GM12878 (cell line): ENCODE results near the gene PDCD11. TPM values are rescaled to one million over a fixed set of nuclear protein-coding genes. Genes with fewer than 3 reads are reported as not detected.

Experiments
- ATAC-seq: fragments of 200-7000 bp; cut with Tn5 transposase; 3 replicates; pipeline ENCODE4 v1.9.1; 2020; ENCODE audit warnings: mild to moderate bottlenecking, moderate library complexity
- BruUV-seq: library from RNA; stranded (reverse); fragments of 400-500 nt; replicated peaks from 2 replicates; lab custom pipeline; 2021; lab: Mats Ljungman, UMichigan
- CTCF ChIA-PET: fragments of 300-600 bp; sonication (Branson Sonifier 250); formaldehyde crosslinking; extraction: SDS; loops from one replicate; lab custom pipeline; 2021; ENCODE audit warnings: inconsistent platforms; lab: Yijun Ruan, JAX
- POLR2A ChIA-PET: fragments of 350-600 bp; formaldehyde crosslinking; extraction: SDS; loops from one replicate; lab custom pipeline; 2021; ENCODE audit warnings: inconsistent platforms; lab: Charles Lee
- RAD21 ChIA-PET: fragments of 300-600 bp; sonication (Branson Sonifier 250); formaldehyde crosslinking; loops from one replicate; lab custom pipeline; 2023; ENCODE audit warnings: antibody characterized with exemption; ENCODE audit not compliant: unreplicated experiment; lab: Charles Lee
- SMC1A ChIA-PET: fragments of 300-600 bp; sonication (Branson Sonifier 250); formaldehyde crosslinking; loops from one replicate; lab custom pipeline; 2023; ENCODE audit not compliant: unreplicated experiment, uncharacterized antibody; lab: Charles Lee
- DNase-seq: peaks from one replicate; pipeline ENCODE4 v3.0.0-alpha.2; 2011; ENCODE audit warnings: low read depth, low spot score
- FAIRE-seq: peaks from 3 replicates; lab custom pipeline; 2011; peaks lifted over from hg19 to GRCh38; lab: Jason Lieb, UNC
- H2AFZ ChIP-seq: 2 replicates; pipeline ENCODE4 v1.6.0; 2011; ENCODE audit warnings: low read depth, low read length, control low read depth; ENCODE audit not compliant: control insufficient read depth
- H3K27ac ChIP-seq: 2 replicates; pipeline ENCODE4 v1.5.1; 2011; ENCODE audit warnings: control low read depth; ENCODE audit not compliant: control insufficient read depth, insufficient read depth
- H3K27me3 ChIP-seq, 2 experiments: replicated peaks in 1 of 2; 2 replicates each; pipeline versions ENCODE4 v1.6.0 to v1.6.1; 2011; ENCODE audit warnings: low read length in 1 of 2; ENCODE audit not compliant: control insufficient read depth in 2 of 2, insufficient read depth in 2 of 2
- H3K36me3 ChIP-seq, 2 experiments: 2 replicates each; pipeline ENCODE4 v1.5.1; 2011; ENCODE audit warnings: low read length in 1 of 2; ENCODE audit not compliant: control insufficient read depth in 2 of 2, insufficient read depth in 2 of 2
- H3K4me1 ChIP-seq: 2 replicates; pipeline ENCODE4 v1.6.1; 2011; ENCODE audit warnings: mild to moderate bottlenecking, low read length, moderate library complexity, mixed read lengths; ENCODE audit not compliant: control insufficient read depth, insufficient read depth
- H3K4me2 ChIP-seq: 2 replicates; pipeline ENCODE4 v1.6.0; 2011; ENCODE audit warnings: control low read depth; ENCODE audit not compliant: control insufficient read depth, insufficient read depth
- H3K4me3 ChIP-seq: fragments of 200-600 bp; sonication (generic); 2 replicates; pipeline ENCODE4 v1.5.1; 2016
- H3K79me2 ChIP-seq: 2 replicates; pipeline ENCODE4 v1.6.0; 2011; ENCODE audit warnings: low read length; ENCODE audit not compliant: control insufficient read depth, insufficient read depth
- H3K9ac ChIP-seq: 2 replicates; pipeline ENCODE4 v1.8.0; 2011; ENCODE audit warnings: low read length, control low read depth, mixed read lengths; ENCODE audit not compliant: control insufficient read depth, insufficient read depth
- H3K9me3 ChIP-seq: replicated peaks from 3 replicates; pipeline ENCODE4 v1.5.1; 2011; ENCODE audit warnings: mild to moderate bottlenecking, low read length; ENCODE audit not compliant: control insufficient read depth, insufficient read depth
- H4K20me1 ChIP-seq: 2 replicates; pipeline ENCODE4 v1.6.0; 2011; ENCODE audit not compliant: control insufficient read depth, insufficient read depth
- ATF7 ChIP-seq: fragments of 450-650 bp; IDR thresholded peaks from 2 replicates; pipeline ENCODE4 v1.6.1; 2016; ENCODE audit warnings: low read depth, mild to moderate bottlenecking
- BHLHE40 ChIP-seq, 2 experiments: fragments of 450-650 bp in 1 of 2; IDR thresholded peaks; 2 replicates each; pipeline ENCODE4 v1.6.1; 2011 to 2017; ENCODE audit warnings: low read depth in 2 of 2, borderline replicate concordance in 1 of 2, improper control_type of control experiment in 1 of 2, low read length in 1 of 2, mild to moderate bottlenecking in 1 of 2
- CBFB ChIP-seq: IDR thresholded peaks from 2 replicates; pipeline ENCODE4 v1.6.1; 2016; ENCODE audit warnings: antibody characterized with exemption, low read depth
- CREB1 ChIP-seq: IDR thresholded peaks from 2 replicates; pipeline ENCODE4 v1.6.1; 2012; ENCODE audit warnings: low read depth, mild to moderate bottlenecking, inconsistent platforms
- CREM ChIP-seq: IDR thresholded peaks from 2 replicates; pipeline ENCODE4 v1.6.1; 2014; ENCODE audit warnings: antibody characterized with exemption, low read depth
- FOXM1 ChIP-seq: IDR thresholded peaks from 2 replicates; pipeline ENCODE4 v1.6.1; 2012; ENCODE audit warnings: low read depth, mild to moderate bottlenecking, inconsistent platforms, low read length, moderate library complexity
- GABPA ChIP-seq: IDR thresholded peaks from 2 replicates; pipeline ENCODE4 v1.6.1; 2014; ENCODE audit warnings: antibody characterized with exemption, low read depth, mild to moderate bottlenecking, inconsistent platforms
- IKZF2 ChIP-seq, 2 experiments: fragments of 450-650 bp; IDR thresholded peaks; 2 replicates each; pipeline ENCODE4 v1.6.1; 2017; ENCODE audit warnings: mild to moderate bottlenecking in 2 of 2, moderate library complexity in 2 of 2
- JUNB ChIP-seq: IDR thresholded peaks from 2 replicates; pipeline ENCODE4 v1.6.1; 2016; ENCODE audit warnings: antibody characterized with exemption, mild to moderate bottlenecking
- KDM1A ChIP-seq: fragments of 200-600 bp; sonication (generic); IDR thresholded peaks from 2 replicates; pipeline ENCODE4 v1.6.1; 2016; ENCODE audit warnings: borderline replicate concordance
- MEF2A ChIP-seq: IDR thresholded peaks from 2 replicates; pipeline ENCODE4 v1.6.1; 2011; ENCODE audit warnings: low read depth, mild to moderate bottlenecking, low read length, moderate library complexity; ENCODE audit not compliant: insufficient read depth
- NFIC ChIP-seq: IDR thresholded peaks from 2 replicates; pipeline ENCODE4 v1.6.1; 2012; ENCODE audit warnings: low read depth, mild to moderate bottlenecking, inconsistent platforms, low read length, moderate library complexity
- POLR2A ChIP-seq: IDR thresholded peaks from 2 replicates; pipeline ENCODE4 v1.6.1; 2011; ENCODE audit warnings: low read depth, mild to moderate bottlenecking, low read length
- RUNX3 ChIP-seq: IDR thresholded peaks from 2 replicates; pipeline ENCODE4 v1.6.1; 2012; ENCODE audit warnings: low read length, inconsistent platforms
- SPI1 ChIP-seq: IDR thresholded peaks from 2 replicates; pipeline ENCODE4 v1.6.1; 2011; ENCODE audit warnings: low read depth, mild to moderate bottlenecking, low read length, moderate library complexity, borderline replicate concordance; ENCODE audit not compliant: insufficient read depth
- WGBS: methylation state at CpG from one replicate; pipeline ENCODE4 v1.1.6; 2016; ENCODE audit warnings: low lambda C conversion rate; ENCODE audit not compliant: insufficient replicate concordance, insufficient coverage; ENCODE audit errors: missing lambda C conversion rate; 5-methylcytosine and 5-hydroxymethylcytosine counted together
- in situ Hi-C: fragments of 300-500 bp; cut with MboI; formaldehyde crosslinking; loops from 9 replicates; pipeline ENCODE4 v1.14.3; 2018; ENCODE audit warnings: mixed read lengths
- intact Hi-C: fragments of 100-400 bp; cut with micrococcal nuclease; formaldehyde crosslinking; loops from one replicate; pipeline ENCODE4 v1.14.2; 2022; ENCODE audit not compliant: unreplicated experiment
- polyA plus RNA-seq, 11 experiments: library from polyadenylated mRNA; depleted of rRNA in 4 of 11; unstranded in 6 of 11; stranded (reverse) in 5 of 11; fragments of >200 nt; fragmentation: Nextera tagmentation in 4 of 11; fragmentation: Illumina TruSeq in 1 of 11; extraction: Ambion mirVana in 4 of 11; extraction: Trizol in 1 of 11; gene quantifications; 1 replicate in 1 of 11; 2 replicates in 10 of 11; pipeline versions ENCODE4 v1.2.1 to v1.2.3, GENCODE V29; 2011 to 2016; ENCODE audit warnings: inconsistent platforms in 2 of 11, missing spikeins in 2 of 11, low read depth in 1 of 11
- total RNA-seq, 4 experiments: library from RNA; depleted of rRNA in 3 of 4; stranded (reverse); fragments of >200 nt in 3 of 4; fragmentation: Illumina TruSeq in 1 of 4; extraction: Trizol in 1 of 4; gene quantifications; 2 replicates each; pipeline versions ENCODE4 v1.2.1 to v1.2.3, GENCODE V29; 2013 to 2021
- TF ChIP-seq, protein P1 (sequence below): IDR thresholded peaks from 2 replicates; pipeline ENCODE4 v1.6.1; 2012; ENCODE audit warnings: low read length, inconsistent platforms
- TF ChIP-seq, protein P2 (sequence below): fragments of 450-650 bp; IDR thresholded peaks from 2 replicates; pipeline ENCODE4 v1.6.1; 2017; ENCODE audit warnings: mild to moderate bottlenecking, low read depth, inconsistent platforms; ENCODE audit not compliant: poor library complexity, severe bottlenecking

Gene PDCD11
- total and polyA plus RNA-seq, 10 of the 15 experiments (the other 5 are each of a cell fraction or from before 2014, with no cell fraction given) = 13.9 to 69.7 (median 44.8) TPM

DNA sequence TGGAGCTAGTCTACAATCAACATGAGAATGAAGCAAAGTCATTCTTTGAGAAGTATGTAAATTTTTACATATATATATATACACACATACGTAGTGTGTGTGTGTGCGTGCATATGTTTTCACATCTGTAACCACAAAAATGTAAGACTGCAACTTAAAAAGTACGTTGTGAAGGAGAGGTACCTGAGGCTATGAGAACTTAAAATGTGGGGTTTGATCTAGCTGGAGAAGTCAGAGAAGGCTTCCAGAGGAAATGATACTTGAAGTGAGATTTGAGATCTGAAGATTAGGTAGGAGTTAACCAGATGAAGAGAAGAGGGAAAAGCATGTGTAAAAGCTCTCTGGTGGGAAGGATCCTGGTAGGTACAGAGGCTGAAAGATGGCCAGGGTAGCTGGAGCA is 22.9 kb upstream of the PDCD11 start:
- TF ChIP-seq, protein P1, sequence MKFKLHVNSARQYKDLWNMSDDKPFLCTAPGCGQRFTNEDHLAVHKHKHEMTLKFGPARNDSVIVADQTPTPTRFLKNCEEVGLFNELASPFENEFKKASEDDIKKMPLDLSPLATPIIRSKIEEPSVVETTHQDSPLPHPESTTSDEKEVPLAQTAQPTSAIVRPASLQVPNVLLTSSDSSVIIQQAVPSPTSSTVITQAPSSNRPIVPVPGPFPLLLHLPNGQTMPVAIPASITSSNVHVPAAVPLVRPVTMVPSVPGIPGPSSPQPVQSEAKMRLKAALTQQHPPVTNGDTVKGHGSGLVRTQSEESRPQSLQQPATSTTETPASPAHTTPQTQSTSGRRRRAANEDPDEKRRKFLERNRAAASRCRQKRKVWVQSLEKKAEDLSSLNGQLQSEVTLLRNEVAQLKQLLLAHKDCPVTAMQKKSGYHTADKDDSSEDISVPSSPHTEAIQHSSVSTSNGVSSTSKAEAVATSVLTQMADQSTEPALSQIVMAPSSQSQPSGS = peak; percentile 66
- TF ChIP-seq SPI1 (peak; percentile 17; the same call in 1 of the 2 replicates), ATF7 (no peak), NFIC (peak; percentile 67), CREM (peak; percentile 43; the same call in 1 of the 2 replicates), GABPA (0 out of 2 replicates have a peak, but pooled peaks have one; percentile 27), FOXM1 (0 out of 2 replicates have a peak, but pooled peaks have one; percentile 44), CREB1 (0 out of 2 replicates have a peak, but pooled peaks have one; percentile 24), MEF2A (0 out of 2 replicates have a peak, but pooled peaks have one; percentile 50), POLR2A (no peak), JUNB (peak; percentile 57; the same call in 1 of the 2 replicates), IKZF2 (IDR thresholded peaks at IDR 0.05) (no peak), BHLHE40 (IDR thresholded peaks at IDR 0.05; ENCODE audit: borderline replicate concordance in 1 of 2, low read depth in 2 of 2, low read length in 1 of 2) (no peak), CBFB (0 out of 2 replicates have a peak, but pooled peaks have one; percentile 19), KDM1A (no peak), RUNX3 (peak; percentile 89)
- TF ChIP-seq, protein P2, sequence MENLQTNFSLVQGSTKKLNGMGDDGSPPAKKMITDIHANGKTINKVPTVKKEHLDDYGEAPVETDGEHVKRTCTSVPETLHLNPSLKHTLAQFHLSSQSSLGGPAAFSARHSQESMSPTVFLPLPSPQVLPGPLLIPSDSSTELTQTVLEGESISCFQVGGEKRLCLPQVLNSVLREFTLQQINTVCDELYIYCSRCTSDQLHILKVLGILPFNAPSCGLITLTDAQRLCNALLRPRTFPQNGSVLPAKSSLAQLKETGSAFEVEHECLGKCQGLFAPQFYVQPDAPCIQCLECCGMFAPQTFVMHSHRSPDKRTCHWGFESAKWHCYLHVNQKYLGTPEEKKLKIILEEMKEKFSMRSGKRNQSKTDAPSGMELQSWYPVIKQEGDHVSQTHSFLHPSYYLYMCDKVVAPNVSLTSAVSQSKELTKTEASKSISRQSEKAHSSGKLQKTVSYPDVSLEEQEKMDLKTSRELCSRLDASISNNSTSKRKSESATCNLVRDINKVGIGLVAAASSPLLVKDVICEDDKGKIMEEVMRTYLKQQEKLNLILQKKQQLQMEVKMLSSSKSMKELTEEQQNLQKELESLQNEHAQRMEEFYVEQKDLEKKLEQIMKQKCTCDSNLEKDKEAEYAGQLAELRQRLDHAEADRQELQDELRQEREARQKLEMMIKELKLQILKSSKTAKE = no peak
- TF ChIP-seq, all 136 proteins: peak for 11
- Histone ChIP-seq H2AFZ (peak overlapping the region; percentile 46), H3K27me3 (no peaks in the 10 kb centered on the region), H3K79me2 (peaks cover 24% of the 10 kb centered on the region), H3K9ac (peak overlapping the region; percentile 35; the same call in 1 of the 2 replicates), H3K4me2 (peak overlapping the region; percentile 15; the same call in 1 of the 2 replicates), H3K36me3 (peaks cover 0 to 3% of the 10 kb centered on the region in 2 experiments; a peak in 1 of 4 replicates), H4K20me1 (no peaks in the 10 kb centered on the region), H3K27ac (peak overlapping the region; percentile 71), H3K9me3 (no peaks in the 10 kb centered on the region), H3K4me3 (peak overlapping the region; percentile 22; the same call in 1 of the 2 replicates), H3K4me1 (peaks cover 20% of the 10 kb centered on the region)
- BruUV-seq = no TSS peak
- SMC1A ChIA-PET = interaction anchor here (0.9 to 1.4 kb wide), 2 partner anchors 11 to 24 kb away, joined by 4 to 5 read pairs; no protein-coding TSS in a partner anchor
- 0% methylated on average over 3 of the region's 3 CpGs for WGBS
- FAIRE-seq = no peak
- ATAC-seq = peak; percentile 57
- in situ Hi-C loops (no loop called here), intact Hi-C loops (no loop called here)
- no peak for DNase-seq
- CTCF ChIA-PET = interaction anchor here (0.6 to 1.4 kb wide), 5 partner anchors 11 to 456 kb away, joined by 3 to 5 read pairs (median 4); partner anchors contain the start of genes ATP5MK, CNNM2 and PDCD11
- RAD21 ChIA-PET = no interaction called here
- POLR2A ChIA-PET = interaction anchor here (0.6 kb wide), 2 partner anchors 17 to 607 kb away, joined by 3 to 4 read pairs; no protein-coding TSS in a partner anchor
